Measurements from ENCODE around the gene MRPL48.

Gene MRPL48

GRCh38 chr11:73914284-73914683 is 126.6 kb downstream of the MRPL48 start:
- TF ChIP-seq SIN3A (IDR thresholded peaks at IDR 0.05; ENCODE audit: borderline replicate concordance, insufficient read depth, low read length) (no peak), TAF1 (IDR thresholded peaks at IDR 0.05; ENCODE audit: borderline replicate concordance, insufficient read depth, low read length) (no peak), REST (IDR thresholded peaks at IDR 0.05; ENCODE audit: insufficient read depth in 1 of 2, low read depth in 2 of 2, low read length in 2 of 2) (no peak), POLR2AphosphoS5 (IDR thresholded peaks at IDR 0.05; ENCODE audit: low read depth, low read length) (no peak), FOXP2 (optimal IDR thresholded peaks at IDR 0.05; ENCODE audit: borderline replicate concordance, extremely low read depth, extremely low read length, insufficient read depth) (no peak)

Measured in PFSK-1 (cell line).